HepG2 (cell line): ENCODE data around the gene PRDM7. TPM values are rescaled to one million over a fixed set of nuclear protein-coding genes. Genes with fewer than 3 reads are reported as not detected.

Experiments
- ARNT2 ChIP-seq: sonication (generic); formaldehyde crosslinking; IDR thresholded peaks from 2 replicates; pipeline ENCODE4 v1.8.0; 2022; ENCODE audit warnings: mild to moderate bottlenecking, low read depth, missing genetic modification reagents, moderate library complexity
- BHLHE40 ChIP-seq: IDR thresholded peaks from 2 replicates; pipeline ENCODE4 v1.6.1; 2011; ENCODE audit warnings: low read length, improper control_type of control experiment
- DR1 ChIP-seq: sonication (generic); formaldehyde crosslinking; IDR thresholded peaks from 2 replicates; pipeline ENCODE4 v1.8.0; 2021; ENCODE audit warnings: mild to moderate bottlenecking, missing genetic modification reagents, inconsistent platforms
- GATA4 ChIP-seq: sonication (generic); IDR thresholded peaks from 2 replicates; pipeline ENCODE4 v1.6.1; 2016; ENCODE audit warnings: antibody characterized with exemption, low read depth, borderline replicate concordance
- HDAC6 ChIP-seq: fragments of 200-600 bp; sonication (generic); IDR thresholded peaks from 2 replicates; pipeline ENCODE4 v1.7.0; 2017; ENCODE audit warnings: mild to moderate bottlenecking, antibody characterized with exemption, low read length, low read depth
- HES4 ChIP-seq: sonication (generic); formaldehyde crosslinking; IDR thresholded peaks from 2 replicates; pipeline ENCODE4 v1.9.0; 2021; ENCODE audit warnings: mild to moderate bottlenecking, missing genetic modification reagents, borderline replicate concordance
- IKZF4 ChIP-seq: sonication (generic); formaldehyde crosslinking; IDR thresholded peaks from 2 replicates; pipeline ENCODE4 v1.5.1; 2020; ENCODE audit warnings: borderline replicate concordance, mild to moderate bottlenecking, low read depth, missing genetic modification reagents; ENCODE audit errors: not compliant biosample characterization
- IRF2 ChIP-seq: IDR thresholded peaks from 2 replicates; pipeline ENCODE4 v1.6.1; 2018; ENCODE audit warnings: missing genetic modification reagents, missing compliant biosample characterization
- KLF11 ChIP-seq: IDR thresholded peaks from 2 replicates; pipeline ENCODE4 v1.6.1; 2016; ENCODE audit warnings: missing compliant biosample characterization
- MEIS1 ChIP-seq: sonication (generic); formaldehyde crosslinking; IDR thresholded peaks from 2 replicates; pipeline ENCODE4 v1.9.0; 2021; ENCODE audit warnings: mild to moderate bottlenecking, missing genetic modification reagents, moderate library complexity, borderline replicate concordance
- MXD1 ChIP-seq: sonication (generic); formaldehyde crosslinking; IDR thresholded peaks from 2 replicates; pipeline ENCODE4 v1.4.0; 2020; ENCODE audit warnings: mild to moderate bottlenecking, missing genetic modification reagents
- PRMT3 ChIP-seq: sonication (generic); formaldehyde crosslinking; IDR thresholded peaks from 2 replicates; pipeline ENCODE4 v1.8.1; 2022; ENCODE audit warnings: low read depth, mild to moderate bottlenecking, moderate library complexity, missing genetic modification reagents, borderline replicate concordance
- RELA ChIP-seq: sonication (generic); formaldehyde crosslinking; IDR thresholded peaks from 2 replicates; pipeline ENCODE4 v1.4.0; 2020; ENCODE audit warnings: missing genetic modification reagents
- RFX3 ChIP-seq: IDR thresholded peaks from 2 replicates; pipeline ENCODE4 v1.6.1; 2016; ENCODE audit warnings: missing biosample characterization, missing genetic modification reagents
- TOE1 ChIP-seq: sonication (generic); formaldehyde crosslinking; IDR thresholded peaks from 2 replicates; pipeline ENCODE4 v1.4.0; 2020; ENCODE audit warnings: mild to moderate bottlenecking, missing genetic modification reagents
- ZBTB3 ChIP-seq: sonication (generic); formaldehyde crosslinking; IDR thresholded peaks from 2 replicates; pipeline ENCODE4 v1.4.0; 2020; ENCODE audit warnings: low read depth, mild to moderate bottlenecking, moderate library complexity, missing genetic modification reagents, borderline replicate concordance
- ZC3H13 ChIP-seq: sonication (generic); formaldehyde crosslinking; IDR thresholded peaks from 2 replicates; pipeline ENCODE4 v1.8.1; 2023; ENCODE audit warnings: mild to moderate bottlenecking, missing genetic modification reagents, moderate library complexity
- ZNF225 ChIP-seq: sonication (generic); formaldehyde crosslinking; IDR thresholded peaks from 2 replicates; pipeline ENCODE4 v1.4.0; 2020; ENCODE audit warnings: mild to moderate bottlenecking, missing genetic modification reagents
- ZNF557 ChIP-seq: sonication (generic); formaldehyde crosslinking; IDR thresholded peaks from 2 replicates; pipeline ENCODE4 v1.4.0; 2020; ENCODE audit warnings: missing genetic modification reagents
- ZNF614 ChIP-seq: IDR thresholded peaks from 2 replicates; pipeline ENCODE4 v1.6.1; 2018; ENCODE audit warnings: missing biosample characterization, missing genetic modification reagents, inconsistent platforms, borderline replicate concordance
- ZNF670 ChIP-seq: sonication (generic); formaldehyde crosslinking; IDR thresholded peaks from 2 replicates; pipeline ENCODE4 v1.8.0; 2022; ENCODE audit warnings: mild to moderate bottlenecking, missing genetic modification reagents, borderline replicate concordance
- ZNF749 ChIP-seq: sonication (generic); formaldehyde crosslinking; IDR thresholded peaks from 2 replicates; pipeline ENCODE4 v1.8.0; 2022; ENCODE audit warnings: mild to moderate bottlenecking, missing genetic modification reagents, moderate library complexity, borderline replicate concordance
- polyA plus RNA-seq, 8 experiments: library from polyadenylated mRNA; depleted of rRNA in 3 of 8; stranded (reverse) in 7 of 8; unstranded in 1 of 8; fragments of >200 nt; fragmentation: Illumina TruSeq in 4 of 8; extraction: Trizol in 4 of 8; gene quantifications; 2 replicates each; pipeline versions ENCODE4 v1.2.1 to v1.2.3, GENCODE V29; 2011 to 2016; ENCODE audit warnings: low read depth in 4 of 8, missing spikeins in 1 of 8, mixed read lengths in 1 of 8; ENCODE audit not compliant: insufficient read depth in 1 of 8
- total RNA-seq, 5 experiments: library from RNA; depleted of rRNA; stranded (reverse); fragments of >200 nt; fragmentation: Illumina TruSeq; extraction: Trizol; gene quantifications; 2 replicates each; pipeline ENCODE4 v1.2.3, GENCODE V29; 2016; ENCODE audit warnings: low read depth in 1 of 5
- TF ChIP-seq, protein P1 (sequence below): IDR thresholded peaks from 2 replicates; pipeline ENCODE4 v1.4.0; 2020; ENCODE audit warnings: mild to moderate bottlenecking, missing genetic modification reagents
- TF ChIP-seq, protein P2 (sequence below): IDR thresholded peaks from 2 replicates; pipeline ENCODE4 v1.6.1; 2016; ENCODE audit warnings: mild to moderate bottlenecking

Gene PRDM7
- total and polyA plus RNA-seq, 2 of the 13 experiments (the other 11 are each of a cell fraction or from before 2014, with no cell fraction given), result not detected

- TF ChIP-seq IKZF4 (CRISPR knock-in tag), result no peak
- TF ChIP-seq HES4 (CRISPR knock-in tag), result peak; percentile 65; the same call in 1 of the 2 replicates
- TF ChIP-seq MXD1 (CRISPR knock-in tag), result peak; percentile 26; the same call in 1 of the 2 replicates
- peak; percentile 92 for TF ChIP-seq RFX3 (CRISPR knock-in tag)
- peak; percentile 76; the same call in 1 of the 2 replicates for TF ChIP-seq ZNF614 (CRISPR knock-in tag)
- TF ChIP-seq, protein P1, sequence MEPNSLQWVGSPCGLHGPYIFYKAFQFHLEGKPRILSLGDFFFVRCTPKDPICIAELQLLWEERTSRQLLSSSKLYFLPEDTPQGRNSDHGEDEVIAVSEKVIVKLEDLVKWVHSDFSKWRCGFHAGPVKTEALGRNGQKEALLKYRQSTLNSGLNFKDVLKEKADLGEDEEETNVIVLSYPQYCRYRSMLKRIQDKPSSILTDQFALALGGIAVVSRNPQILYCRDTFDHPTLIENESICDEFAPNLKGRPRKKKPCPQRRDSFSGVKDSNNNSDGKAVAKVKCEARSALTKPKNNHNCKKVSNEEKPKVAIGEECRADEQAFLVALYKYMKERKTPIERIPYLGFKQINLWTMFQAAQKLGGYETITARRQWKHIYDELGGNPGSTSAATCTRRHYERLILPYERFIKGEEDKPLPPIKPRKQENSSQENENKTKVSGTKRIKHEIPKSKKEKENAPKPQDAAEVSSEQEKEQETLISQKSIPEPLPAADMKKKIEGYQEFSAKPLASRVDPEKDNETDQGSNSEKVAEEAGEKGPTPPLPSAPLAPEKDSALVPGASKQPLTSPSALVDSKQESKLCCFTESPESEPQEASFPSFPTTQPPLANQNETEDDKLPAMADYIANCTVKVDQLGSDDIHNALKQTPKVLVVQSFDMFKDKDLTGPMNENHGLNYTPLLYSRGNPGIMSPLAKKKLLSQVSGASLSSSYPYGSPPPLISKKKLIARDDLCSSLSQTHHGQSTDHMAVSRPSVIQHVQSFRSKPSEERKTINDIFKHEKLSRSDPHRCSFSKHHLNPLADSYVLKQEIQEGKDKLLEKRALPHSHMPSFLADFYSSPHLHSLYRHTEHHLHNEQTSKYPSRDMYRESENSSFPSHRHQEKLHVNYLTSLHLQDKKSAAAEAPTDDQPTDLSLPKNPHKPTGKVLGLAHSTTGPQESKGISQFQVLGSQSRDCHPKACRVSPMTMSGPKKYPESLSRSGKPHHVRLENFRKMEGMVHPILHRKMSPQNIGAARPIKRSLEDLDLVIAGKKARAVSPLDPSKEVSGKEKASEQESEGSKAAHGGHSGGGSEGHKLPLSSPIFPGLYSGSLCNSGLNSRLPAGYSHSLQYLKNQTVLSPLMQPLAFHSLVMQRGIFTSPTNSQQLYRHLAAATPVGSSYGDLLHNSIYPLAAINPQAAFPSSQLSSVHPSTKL (CRISPR knock-in tag), result peak; percentile 59
- peak; percentile 75 for TF ChIP-seq DR1 (CRISPR knock-in tag)
- TF ChIP-seq ZNF670 (CRISPR knock-in tag), result no peak
- TF ChIP-seq, protein P2, sequence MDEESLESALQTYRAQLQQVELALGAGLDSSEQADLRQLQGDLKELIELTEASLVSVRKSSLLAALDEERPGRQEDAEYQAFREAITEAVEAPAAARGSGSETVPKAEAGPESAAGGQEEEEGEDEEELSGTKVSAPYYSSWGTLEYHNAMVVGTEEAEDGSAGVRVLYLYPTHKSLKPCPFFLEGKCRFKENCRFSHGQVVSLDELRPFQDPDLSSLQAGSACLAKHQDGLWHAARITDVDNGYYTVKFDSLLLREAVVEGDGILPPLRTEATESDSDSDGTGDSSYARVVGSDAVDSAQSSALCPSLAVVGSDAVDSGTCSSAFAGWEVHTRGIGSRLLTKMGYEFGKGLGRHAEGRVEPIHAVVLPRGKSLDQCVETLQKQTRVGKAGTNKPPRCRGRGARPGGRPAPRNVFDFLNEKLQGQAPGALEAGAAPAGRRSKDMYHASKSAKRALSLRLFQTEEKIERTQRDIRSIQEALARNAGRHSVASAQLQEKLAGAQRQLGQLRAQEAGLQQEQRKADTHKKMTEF (CRISPR knock-in tag), result peak; percentile 87
- no peak for TF ChIP-seq BHLHE40
- peak; percentile 30; the same call in 1 of the 2 replicates for TF ChIP-seq TOE1 (CRISPR knock-in tag)
- peak; percentile 65; the same call in 1 of the 2 replicates for TF ChIP-seq ZNF749 (CRISPR knock-in tag)
- TF ChIP-seq ARNT2 (CRISPR knock-in tag), result peak; percentile 99
- peak; percentile 86 for TF ChIP-seq IRF2
- TF ChIP-seq ZC3H13 (CRISPR knock-in tag), result no peak
- peak; percentile 47; the same call in 1 of the 2 replicates for TF ChIP-seq RELA (CRISPR knock-in tag)
- TF ChIP-seq PRMT3 (CRISPR knock-in tag), result no peak
- TF ChIP-seq ZBTB3 (CRISPR knock-in tag), result 0 out of 2 replicates have a peak, but pooled peaks have one; percentile 43
- TF ChIP-seq KLF11 (CRISPR knock-in tag), result 0 out of 2 replicates have a peak, but pooled peaks have one; percentile 65
- no peak for TF ChIP-seq HDAC6
- TF ChIP-seq MEIS1 (CRISPR knock-in tag), result no peak; the same call in 1 of the 2 replicates
- TF ChIP-seq GATA4, result peak; percentile 67
- TF ChIP-seq ZNF557 (CRISPR knock-in tag), result no peak
- peak; percentile 25; the same call in 1 of the 2 replicates for TF ChIP-seq ZNF225 (CRISPR knock-in tag)
Measured at GRCh38 chr16:90022209-90023077, 54.7 kb downstream of the PRDM7 start (continued).
